HG03064 (cell line): Measurements from ENCODE around the gene POTEH.
"Not testable (repeated sequence)": the region's sequence is repeated elsewhere in the genome, so short reads cannot be mapped to it uniquely, and the experiment has no call there.

Experiments
- ATAC-seq: cut with Tn5 transposase; IDR thresholded peaks from one replicate; pipeline ENCODE4 v1.9.1; 2021; ENCODE audit warnings: low read depth; ENCODE audit not compliant: unreplicated experiment

Gene POTEH

DNA sequence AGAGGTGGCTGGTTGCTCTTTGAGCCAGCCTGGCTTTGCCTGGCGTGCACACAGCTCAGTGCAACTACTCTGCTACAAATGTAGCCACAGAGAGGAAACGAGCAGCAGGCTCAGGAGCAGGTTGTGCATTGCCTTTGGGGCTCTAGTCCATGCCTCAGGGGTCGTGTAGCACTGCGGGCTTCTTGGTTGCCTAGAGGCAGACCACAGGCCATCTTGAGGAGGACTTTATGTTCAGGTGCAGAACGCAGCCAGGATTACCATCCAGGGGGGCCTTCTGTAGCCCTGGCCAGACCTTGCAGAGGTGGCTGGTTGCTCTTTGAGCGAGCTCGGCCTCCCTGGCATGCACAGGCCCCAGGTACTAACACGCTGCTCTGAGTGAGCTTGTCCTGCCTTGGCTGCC, 41.2 kb downstream of the POTEH start:
- ATAC-seq, result not testable (repeated sequence)

- ATAC-seq, result not testable (repeated sequence)
Observed at GRCh38 chr22:15734411-15734810, 44.6 kb downstream of the POTEH start.

DNA sequence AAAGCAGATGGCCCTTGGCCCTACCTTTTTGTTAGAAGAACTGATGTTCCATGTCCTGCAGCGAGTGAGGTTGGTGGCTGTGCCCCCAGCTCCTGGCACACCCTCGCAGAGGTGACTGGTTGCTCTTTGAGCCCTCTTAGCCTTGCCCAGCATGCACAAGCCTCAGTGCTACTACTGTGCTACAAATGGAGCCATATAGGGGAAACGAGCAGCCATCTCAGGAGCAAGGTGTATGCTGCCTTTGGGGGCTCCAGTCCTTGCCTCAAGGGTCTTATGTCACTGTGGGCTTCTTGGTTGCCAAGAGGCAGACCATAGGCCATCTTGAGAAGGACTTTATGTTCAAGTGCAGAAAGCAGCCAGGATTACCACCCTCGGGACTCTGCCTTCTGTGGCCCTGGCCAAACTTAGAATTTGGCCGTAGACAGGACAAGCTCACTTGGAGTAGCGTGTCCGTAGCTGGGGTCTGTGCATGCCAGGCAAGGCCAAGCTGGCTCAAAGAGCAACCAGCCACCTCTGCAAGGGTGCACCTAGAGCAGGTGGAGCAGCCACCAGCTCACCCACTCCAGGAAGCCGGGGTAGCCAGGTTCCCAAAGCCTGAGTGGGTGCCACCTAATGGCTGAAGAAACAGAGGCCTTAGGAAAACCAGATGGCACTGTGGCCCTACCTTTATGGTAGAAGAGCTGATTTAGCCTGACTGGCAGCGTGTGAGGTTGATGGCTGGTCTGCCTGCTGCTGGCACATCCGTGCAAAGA, 48.5 kb downstream of the POTEH start:
- not testable (repeated sequence) for ATAC-seq

DNA sequence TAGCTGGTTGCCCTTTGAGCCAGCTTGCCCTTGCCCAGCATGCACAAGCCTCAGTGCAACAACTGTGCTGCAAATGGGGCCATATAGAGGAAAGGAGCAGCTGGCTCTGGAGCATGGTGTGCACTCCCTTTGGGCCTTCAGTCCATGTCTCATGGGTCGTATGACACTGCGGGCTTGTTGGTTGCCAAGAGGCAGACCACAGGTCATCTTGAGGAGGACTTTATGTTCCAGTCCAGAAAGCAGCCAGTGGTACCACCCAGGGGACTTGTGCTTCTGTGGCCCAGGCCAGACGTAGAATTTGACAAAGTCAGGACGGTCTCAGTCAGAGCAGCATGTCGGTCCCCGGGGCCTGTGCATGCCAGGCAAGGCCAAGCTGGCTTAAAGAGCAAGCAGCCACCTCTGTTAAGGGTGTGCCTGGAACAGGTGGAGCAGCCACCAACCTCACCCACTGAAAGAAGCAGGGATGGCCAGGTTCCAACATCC, 49.1 kb downstream of the POTEH start:
- not testable (repeated sequence) for ATAC-seq

- not testable (repeated sequence) for ATAC-seq
Observed at GRCh38 chr22:15747636-15748323, 58.0 kb downstream of the POTEH start.

DNA sequence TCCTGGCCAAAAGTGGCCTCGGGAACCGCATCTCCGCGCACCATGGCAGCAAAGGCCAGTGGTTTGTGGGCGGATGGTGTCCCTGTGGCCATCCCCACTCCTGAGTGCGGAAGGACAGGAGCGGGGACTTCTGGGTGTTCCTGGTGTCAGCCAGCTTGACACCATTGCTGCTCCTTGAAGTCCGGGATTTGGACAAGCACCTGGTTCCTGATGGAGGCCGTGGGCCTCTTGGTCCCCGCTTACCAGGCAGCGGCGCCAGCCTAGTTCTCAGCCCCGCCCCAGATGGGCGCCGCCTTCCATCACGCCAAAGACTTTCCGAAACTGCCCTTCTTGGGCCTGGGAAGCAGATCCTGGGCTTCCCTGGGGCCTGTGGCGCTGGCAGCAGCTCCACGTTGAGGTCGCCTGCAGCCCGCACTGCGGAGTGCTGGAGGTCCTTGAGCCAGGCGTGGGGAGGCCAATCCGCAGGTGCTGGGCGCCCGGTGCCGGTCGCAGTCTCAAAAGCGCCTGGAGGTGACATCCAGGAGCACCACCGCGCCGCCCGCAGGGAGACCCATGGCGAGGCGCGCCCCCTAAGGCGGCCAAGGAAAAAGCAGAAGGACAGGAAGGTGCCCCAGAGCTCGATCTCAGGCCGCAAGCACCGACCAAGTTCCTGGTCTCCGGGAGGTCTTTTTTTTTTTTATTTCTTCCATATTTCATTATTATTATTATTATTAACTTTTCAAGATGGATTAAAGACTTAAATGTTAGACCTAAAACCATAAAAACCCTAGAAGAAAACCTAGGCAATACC, 59.5 kb downstream of the POTEH start:
- ATAC-seq, result not testable (repeated sequence)

GRCh38 chr22:15759443-15760097, 69.7 kb downstream of the POTEH start:
- not testable (repeated sequence) for ATAC-seq

DNA sequence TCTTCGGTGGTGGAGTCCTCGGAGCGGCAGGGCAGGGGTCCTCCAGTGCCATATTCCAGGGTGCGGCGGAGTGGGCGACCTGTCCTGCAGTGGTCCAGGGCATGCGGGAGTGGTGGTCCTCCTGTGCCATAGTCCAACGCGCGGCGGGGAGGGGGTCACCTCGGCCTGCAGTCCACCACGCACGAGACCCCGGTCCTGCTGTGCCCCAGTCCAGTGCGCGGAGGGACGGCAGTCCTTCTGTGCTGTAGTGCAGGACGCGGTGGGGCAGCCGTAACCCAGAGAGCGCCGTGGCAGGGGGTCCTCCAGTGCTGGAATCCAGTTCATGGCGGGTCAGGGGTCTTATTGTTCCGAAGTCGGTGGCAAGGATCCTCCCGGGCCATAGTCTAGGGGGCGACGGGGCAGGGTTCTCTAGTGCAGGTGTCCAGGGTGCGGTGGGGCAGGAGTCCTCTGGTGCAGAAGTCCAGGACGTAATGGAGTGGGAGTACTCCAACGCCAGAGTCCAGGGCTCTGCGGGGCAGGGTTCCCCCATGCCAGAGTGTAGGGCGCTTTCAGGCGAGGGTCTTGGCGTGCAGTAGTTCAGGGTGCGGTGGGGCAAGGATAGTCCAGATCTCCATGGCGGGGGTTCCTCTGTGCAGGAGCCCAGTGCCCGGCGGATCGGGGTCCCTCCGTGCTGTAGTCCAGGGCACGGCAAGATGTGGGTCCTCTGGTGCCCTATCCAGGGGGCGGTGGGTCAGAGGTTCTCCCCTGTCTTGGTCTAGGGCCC, 70.7 kb downstream of the POTEH start:
- ATAC-seq, result not testable (repeated sequence)

- not testable (repeated sequence) for ATAC-seq
Observed at GRCh38 chr22:15761151-15761777, 71.4 kb downstream of the POTEH start.

GRCh38 chr22:15763559-15763958, 73.7 kb downstream of the POTEH start:
- ATAC-seq, result not testable (repeated sequence)
